ENCODE data around the gene NOTCH2.
"Not testable (repeated sequence)": the region's sequence is repeated elsewhere in the genome, so short reads cannot be mapped to it uniquely, and the experiment has no call there.

DNA sequence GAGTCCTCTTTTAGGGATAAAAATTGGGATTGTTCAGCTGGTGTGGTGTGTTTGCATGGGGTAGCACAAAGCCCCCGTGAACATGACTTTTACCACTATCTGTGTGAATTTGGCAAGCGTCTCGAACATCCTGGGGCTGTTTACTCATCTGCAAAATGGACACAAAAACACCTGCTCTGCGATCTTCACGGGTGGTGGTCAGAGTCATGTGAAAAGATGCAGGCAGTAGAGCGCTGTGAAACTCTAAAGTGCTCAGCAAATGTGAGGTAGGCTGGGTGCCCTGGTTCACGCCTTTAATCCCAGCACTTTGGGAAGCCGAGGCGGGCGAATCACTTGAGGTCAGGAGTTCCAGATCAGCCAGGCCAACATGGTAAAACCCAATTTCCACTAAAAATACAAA, 39.7 kb upstream of the NOTCH2 start:
- TF ChIP-seq, protein P1, sequence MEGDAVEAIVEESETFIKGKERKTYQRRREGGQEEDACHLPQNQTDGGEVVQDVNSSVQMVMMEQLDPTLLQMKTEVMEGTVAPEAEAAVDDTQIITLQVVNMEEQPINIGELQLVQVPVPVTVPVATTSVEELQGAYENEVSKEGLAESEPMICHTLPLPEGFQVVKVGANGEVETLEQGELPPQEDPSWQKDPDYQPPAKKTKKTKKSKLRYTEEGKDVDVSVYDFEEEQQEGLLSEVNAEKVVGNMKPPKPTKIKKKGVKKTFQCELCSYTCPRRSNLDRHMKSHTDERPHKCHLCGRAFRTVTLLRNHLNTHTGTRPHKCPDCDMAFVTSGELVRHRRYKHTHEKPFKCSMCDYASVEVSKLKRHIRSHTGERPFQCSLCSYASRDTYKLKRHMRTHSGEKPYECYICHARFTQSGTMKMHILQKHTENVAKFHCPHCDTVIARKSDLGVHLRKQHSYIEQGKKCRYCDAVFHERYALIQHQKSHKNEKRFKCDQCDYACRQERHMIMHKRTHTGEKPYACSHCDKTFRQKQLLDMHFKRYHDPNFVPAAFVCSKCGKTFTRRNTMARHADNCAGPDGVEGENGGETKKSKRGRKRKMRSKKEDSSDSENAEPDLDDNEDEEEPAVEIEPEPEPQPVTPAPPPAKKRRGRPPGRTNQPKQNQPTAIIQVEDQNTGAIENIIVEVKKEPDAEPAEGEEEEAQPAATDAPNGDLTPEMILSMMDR (IDR thresholded peaks at IDR 0.05): not testable (repeated sequence)
- not testable (repeated sequence) for TF ChIP-seq EZH2 (IDR thresholded peaks at IDR 0.05; ENCODE audit: borderline replicate concordance, insufficient read depth, low read depth, low read length, poor library complexity, severe bottlenecking)
